ENCODE data around the gene APOC3.

Gene APOC3

DNA sequence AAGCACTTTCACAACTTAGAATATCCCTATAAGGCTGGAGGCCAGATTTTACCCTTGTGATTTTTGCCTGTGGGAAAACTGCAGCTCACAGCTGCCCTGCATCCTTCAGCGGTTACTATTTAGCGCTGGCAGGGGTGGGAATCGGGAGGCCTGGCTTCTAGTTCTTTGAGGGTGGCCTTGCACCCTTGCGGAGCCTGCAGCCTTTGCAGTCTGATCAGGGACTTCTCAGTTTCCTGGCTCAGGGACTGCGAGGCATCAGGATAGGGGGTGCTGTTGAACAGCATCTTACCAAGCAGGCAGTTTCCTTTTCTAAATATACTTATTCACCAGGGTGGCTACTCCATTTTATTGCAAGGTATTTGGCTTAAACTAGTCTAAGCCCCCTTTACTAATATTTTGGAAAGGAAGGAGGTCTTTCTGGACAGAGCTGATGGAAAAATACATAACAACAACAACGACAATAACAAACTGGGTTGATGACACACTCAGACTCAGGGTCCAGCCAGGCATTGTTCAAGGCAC is 10.6 kb downstream of the APOC3 start:
- H3K9me3 ChIP-seq (ENCODE audit: control insufficient read depth, low read length) = no peaks in the 10 kb centered on the region
- no peak overlapping the region for H3K4me3 ChIP-seq (ENCODE audit: extremely low read depth, insufficient read depth, low read length, poor library complexity, severe bottlenecking)
- WGBS, 2 experiments (ENCODE audit: insufficient coverage in 2 of 2) = 76 to 84% methylated on average over 5 of the region's 6 CpGs
- peaks cover 17% of the 10 kb centered on the region for H3K36me3 ChIP-seq (ENCODE audit: control insufficient read depth, insufficient read depth, low read length)
- peaks cover 28% of the 10 kb centered on the region for H3K4me1 ChIP-seq (ENCODE audit: control insufficient read depth, insufficient read depth, low read length, poor library complexity, severe bottlenecking)
- H3K27ac ChIP-seq (ENCODE audit: low read depth, low read length, severe bottlenecking) = no peak overlapping the region

- Histone ChIP-seq H3K36me3 (ENCODE audit: control insufficient read depth, insufficient read depth, low read length) (peaks cover 22% of the 10 kb centered on the region), H3K27ac (ENCODE audit: low read depth, low read length, severe bottlenecking) (no peak overlapping the region), H3K4me3 (ENCODE audit: extremely low read depth, insufficient read depth, low read length, poor library complexity, severe bottlenecking) (no peak overlapping the region), H3K9me3 (ENCODE audit: control insufficient read depth, low read length) (no peaks in the 10 kb centered on the region), H3K4me1 (ENCODE audit: control insufficient read depth, insufficient read depth, low read length, poor library complexity, severe bottlenecking) (peaks cover 28% of the 10 kb centered on the region)
- 79 to 87% methylated on average over 5 to 7 of the region's 9 CpGs for WGBS, 2 experiments (ENCODE audit: insufficient coverage in 2 of 2)
Observed at GRCh38 chr11:116840746-116841296, 11.1 kb downstream of the APOC3 start.

GRCh38 chr11:116842117-116842516 is 12.4 kb downstream of the APOC3 start:
- Histone ChIP-seq H3K9me3 (ENCODE audit: control insufficient read depth, low read length) (no peaks in the 10 kb centered on the region), H3K27ac (ENCODE audit: low read depth, low read length, severe bottlenecking) (no peak overlapping the region), H3K4me3 (ENCODE audit: extremely low read depth, insufficient read depth, low read length, poor library complexity, severe bottlenecking) (no peak overlapping the region), H3K36me3 (ENCODE audit: control insufficient read depth, insufficient read depth, low read length) (peaks cover 35% of the 10 kb centered on the region), H3K4me1 (ENCODE audit: control insufficient read depth, insufficient read depth, low read length, poor library complexity, severe bottlenecking) (peaks cover 19% of the 10 kb centered on the region)
- 98 to 100% methylated on average over 3 to 4 of the region's 4 CpGs for WGBS, 2 experiments (ENCODE audit: insufficient coverage in 2 of 2)

DNA sequence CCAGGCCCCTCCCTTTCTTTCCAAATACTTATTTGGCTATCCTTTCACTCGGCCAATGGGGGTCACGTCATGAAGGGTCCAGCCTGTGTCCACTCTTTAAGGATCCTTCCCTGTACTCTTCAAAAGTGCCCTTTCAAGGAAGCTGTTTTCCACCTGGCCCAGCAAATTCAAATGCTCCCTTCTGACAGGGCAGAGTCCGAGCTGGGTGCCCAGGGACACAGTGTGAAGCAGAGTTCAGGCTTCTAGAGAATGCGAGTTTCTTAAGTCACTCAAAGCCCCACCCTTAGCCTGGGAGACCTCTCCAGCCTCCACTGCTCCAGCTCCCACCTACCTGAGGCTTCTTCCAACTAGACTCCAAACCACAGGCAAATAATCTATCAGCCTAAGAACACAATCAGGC is 13.2 kb downstream of the APOC3 start:
- Histone ChIP-seq H3K9me3 (ENCODE audit: control insufficient read depth, low read length) (no peaks in the 10 kb centered on the region), H3K27ac (ENCODE audit: low read depth, low read length, severe bottlenecking) (no peak overlapping the region), H3K4me3 (ENCODE audit: extremely low read depth, insufficient read depth, low read length, poor library complexity, severe bottlenecking) (no peak overlapping the region), H3K36me3 (ENCODE audit: control insufficient read depth, insufficient read depth, low read length) (peaks cover 38% of the 10 kb centered on the region), H3K4me1 (ENCODE audit: control insufficient read depth, insufficient read depth, low read length, poor library complexity, severe bottlenecking) (peaks cover 12% of the 10 kb centered on the region)
- WGBS, 2 experiments (ENCODE audit: insufficient coverage in 2 of 2) = 84 to 88% methylated on average over 4 of the region's 4 CpGs

DNA sequence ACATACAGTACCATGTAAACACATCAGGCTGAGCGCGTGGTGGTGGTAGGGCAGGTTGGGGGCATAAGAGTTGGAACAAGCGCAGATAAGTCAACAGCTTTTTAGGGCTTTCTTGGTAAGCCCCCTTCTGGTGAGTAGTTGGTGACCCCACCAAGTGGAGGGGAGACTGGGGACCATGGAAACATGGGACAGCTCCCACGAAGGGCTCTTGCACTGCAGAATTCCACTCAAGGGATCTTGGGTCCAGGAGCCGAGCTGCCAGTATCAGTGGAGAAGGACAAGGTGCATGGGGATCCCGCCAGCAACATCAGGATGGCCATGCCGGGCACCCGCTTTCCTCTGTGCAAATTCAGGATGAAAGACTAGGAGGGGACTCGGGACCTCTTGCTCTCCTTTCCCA is 14.0 kb downstream of the APOC3 start:
- H3K27ac ChIP-seq (ENCODE audit: low read depth, low read length, severe bottlenecking) = no peak overlapping the region
- no peaks in the 10 kb centered on the region for H3K9me3 ChIP-seq (ENCODE audit: control insufficient read depth, low read length)
- H3K4me1 ChIP-seq (ENCODE audit: control insufficient read depth, insufficient read depth, low read length, poor library complexity, severe bottlenecking) = peaks cover 5% of the 10 kb centered on the region
- WGBS, 2 experiments (ENCODE audit: insufficient coverage in 2 of 2) = 94 to 98% methylated on average over 5 to 7 of the region's 9 CpGs
- peaks cover 44% of the 10 kb centered on the region for H3K36me3 ChIP-seq (ENCODE audit: control insufficient read depth, insufficient read depth, low read length)
- no peak overlapping the region for H3K4me3 ChIP-seq (ENCODE audit: extremely low read depth, insufficient read depth, low read length, poor library complexity, severe bottlenecking)

DNA sequence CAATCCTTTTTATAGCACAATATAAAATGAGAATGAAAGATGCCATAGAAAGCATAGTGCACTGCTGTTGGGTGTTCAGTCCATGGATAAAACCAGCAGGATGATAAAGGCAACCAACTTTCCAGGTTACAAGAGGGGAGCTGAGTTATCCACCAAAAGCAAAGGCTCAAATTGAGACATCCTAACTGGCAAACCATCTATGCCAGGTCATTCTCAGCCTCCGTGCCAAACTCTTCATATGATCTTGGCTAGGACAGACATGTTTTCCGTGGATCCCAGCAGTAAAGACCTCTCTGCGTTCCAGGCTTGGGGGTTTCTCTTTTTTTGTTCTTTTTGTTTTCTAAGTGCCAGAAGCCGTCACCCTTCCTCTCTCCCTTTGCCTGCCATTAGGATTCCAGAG is 15.0 kb downstream of the APOC3 start:
- H3K9me3 ChIP-seq (ENCODE audit: control insufficient read depth, low read length) = no peaks in the 10 kb centered on the region
- no peak overlapping the region for H3K4me3 ChIP-seq (ENCODE audit: extremely low read depth, insufficient read depth, low read length, poor library complexity, severe bottlenecking)
- H3K27ac ChIP-seq (ENCODE audit: low read depth, low read length, severe bottlenecking) = no peak overlapping the region
- peaks cover 54% of the 10 kb centered on the region for H3K36me3 ChIP-seq (ENCODE audit: control insufficient read depth, insufficient read depth, low read length)
- H3K4me1 ChIP-seq (ENCODE audit: control insufficient read depth, insufficient read depth, low read length, poor library complexity, severe bottlenecking) = peaks cover 5% of the 10 kb centered on the region
- 89 to 94% methylated on average over 3 of the region's 4 CpGs for WGBS, 2 experiments (ENCODE audit: insufficient coverage in 2 of 2)

- 87 to 97% methylated on average over 3 of the region's 4 CpGs for WGBS, 2 experiments (ENCODE audit: insufficient coverage in 2 of 2)
- no peak overlapping the region for H3K4me3 ChIP-seq (ENCODE audit: extremely low read depth, insufficient read depth, low read length, poor library complexity, severe bottlenecking)
Observed at GRCh38 chr11:116847612-116848011, 17.9 kb downstream of the APOC3 start.

DNA sequence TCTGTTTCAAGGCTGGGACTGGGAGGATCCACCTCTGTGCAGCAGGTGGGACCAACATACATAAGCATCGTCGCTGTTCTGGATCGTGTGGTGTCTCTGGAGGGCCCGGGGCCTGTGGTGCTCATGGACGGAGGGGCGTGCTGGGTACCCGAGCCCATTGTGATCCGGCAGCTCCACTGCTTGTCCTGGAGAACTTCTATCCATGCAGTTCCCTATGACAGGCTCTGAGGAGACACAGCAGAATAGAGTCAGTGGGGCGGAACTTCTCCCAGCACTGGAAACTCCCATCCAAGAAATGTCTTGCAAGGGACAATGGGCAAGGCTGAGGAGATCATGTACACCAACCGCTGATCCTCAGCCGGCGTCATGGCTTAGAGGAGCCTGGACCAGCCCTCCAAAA is 19.4 kb downstream of the APOC3 start:
- no peak overlapping the region for H3K27ac ChIP-seq (ENCODE audit: low read depth, low read length, severe bottlenecking)
- WGBS, 2 experiments (ENCODE audit: insufficient coverage in 2 of 2) = 96 to 98% methylated on average over 11 to 12 of the region's 12 CpGs
- no peaks in the 10 kb centered on the region for H3K9me3 ChIP-seq (ENCODE audit: control insufficient read depth, low read length)
- peaks cover 70% of the 10 kb centered on the region for H3K36me3 ChIP-seq (ENCODE audit: control insufficient read depth, insufficient read depth, low read length)
- no peak overlapping the region for H3K4me3 ChIP-seq (ENCODE audit: extremely low read depth, insufficient read depth, low read length, poor library complexity, severe bottlenecking)
- H3K4me1 ChIP-seq (ENCODE audit: control insufficient read depth, insufficient read depth, low read length, poor library complexity, severe bottlenecking) = peaks cover 13% of the 10 kb centered on the region

More at GRCh38 chr11:116847612-116848011, 17.9 kb downstream of the APOC3 start:
- H3K36me3 ChIP-seq (ENCODE audit: control insufficient read depth, insufficient read depth, low read length) = peaks cover 72% of the 10 kb centered on the region
- no peaks in the 10 kb centered on the region for H3K9me3 ChIP-seq (ENCODE audit: control insufficient read depth, low read length)
- peaks cover 11% of the 10 kb centered on the region for H3K4me1 ChIP-seq (ENCODE audit: control insufficient read depth, insufficient read depth, low read length, poor library complexity, severe bottlenecking)
- no peak overlapping the region for H3K27ac ChIP-seq (ENCODE audit: low read depth, low read length, severe bottlenecking)

GRCh38 chr11:116849486-116849885 is 19.8 kb downstream of the APOC3 start:
- 91 to 96% methylated on average over 5 to 6 of the region's 6 CpGs for WGBS, 2 experiments (ENCODE audit: insufficient coverage in 2 of 2)
- Histone ChIP-seq H3K9me3 (ENCODE audit: control insufficient read depth, low read length) (no peaks in the 10 kb centered on the region), H3K4me3 (ENCODE audit: extremely low read depth, insufficient read depth, low read length, poor library complexity, severe bottlenecking) (no peak overlapping the region), H3K36me3 (ENCODE audit: control insufficient read depth, insufficient read depth, low read length) (peaks cover 72% of the 10 kb centered on the region), H3K4me1 (ENCODE audit: control insufficient read depth, insufficient read depth, low read length, poor library complexity, severe bottlenecking) (peaks cover 13% of the 10 kb centered on the region), H3K27ac (ENCODE audit: low read depth, low read length, severe bottlenecking) (no peak overlapping the region)

DNA sequence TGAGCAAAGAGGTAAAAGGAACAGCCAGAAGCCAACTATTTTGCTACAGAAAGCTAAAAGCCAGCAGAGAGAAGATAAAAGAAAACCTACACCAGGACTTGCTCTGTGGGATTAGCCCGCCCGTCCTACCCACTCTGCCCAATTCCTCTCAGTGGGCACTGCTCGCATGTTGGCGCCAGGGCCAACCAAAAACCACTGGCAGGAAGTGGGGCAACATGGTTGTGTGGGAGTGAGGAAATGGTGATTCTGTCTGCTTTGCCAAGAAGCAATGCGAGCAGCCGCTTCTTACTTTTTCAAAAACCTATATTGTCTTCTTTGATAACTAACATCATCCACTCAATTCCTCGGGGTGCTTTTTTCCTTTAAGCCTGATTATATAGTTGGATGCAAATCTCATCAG is 21.9 kb downstream of the APOC3 start:
- WGBS, 2 experiments (ENCODE audit: insufficient coverage in 2 of 2) = 100% methylated on average over 2 of the region's 7 CpGs
- Histone ChIP-seq H3K9me3 (ENCODE audit: control insufficient read depth, low read length) (no peaks in the 10 kb centered on the region), H3K36me3 (ENCODE audit: control insufficient read depth, insufficient read depth, low read length) (peaks cover 69% of the 10 kb centered on the region), H3K27ac (ENCODE audit: low read depth, low read length, severe bottlenecking) (no peak overlapping the region), H3K4me3 (ENCODE audit: extremely low read depth, insufficient read depth, low read length, poor library complexity, severe bottlenecking) (no peak overlapping the region), H3K4me1 (ENCODE audit: control insufficient read depth, insufficient read depth, low read length, poor library complexity, severe bottlenecking) (peaks cover 13% of the 10 kb centered on the region)

- 88 to 100% methylated on average over 2 to 4 of the region's 5 CpGs for WGBS, 2 experiments (ENCODE audit: insufficient coverage in 2 of 2)
Observed at GRCh38 chr11:116852261-116853031, 22.7 kb downstream of the APOC3 start.

More at GRCh38 chr11:116852261-116853031, 22.7 kb downstream of the APOC3 start:
- Histone ChIP-seq H3K27ac (ENCODE audit: low read depth, low read length, severe bottlenecking) (no peak overlapping the region), H3K9me3 (ENCODE audit: control insufficient read depth, low read length) (no peaks in the 10 kb centered on the region), H3K4me3 (ENCODE audit: extremely low read depth, insufficient read depth, low read length, poor library complexity, severe bottlenecking) (no peak overlapping the region), H3K36me3 (ENCODE audit: control insufficient read depth, insufficient read depth, low read length) (peaks cover 68% of the 10 kb centered on the region), H3K4me1 (ENCODE audit: control insufficient read depth, insufficient read depth, low read length, poor library complexity, severe bottlenecking) (peaks cover 13% of the 10 kb centered on the region)

Measured in mesodermal cell (in vitro differentiated cells).